HL-60 (cell line): ENCODE data around the gene PTGES3L.

Experiments used
- POLR2AphosphoS5 ChIP-seq: IDR thresholded peaks from 2 replicates; pipeline ENCODE4 v1.6.1; 2012; ENCODE audit warnings: low read depth
- SPI1 ChIP-seq: IDR thresholded peaks from 2 replicates; pipeline ENCODE4 v1.6.1; 2012; ENCODE audit warnings: low read depth, mild to moderate bottlenecking, borderline replicate concordance
- TF ChIP-seq, protein P1 (sequence below): IDR thresholded peaks from one replicate; pipeline ENCODE4 v1.5.1; 2011; ENCODE audit warnings: low read length, control low read depth, inconsistent platforms; ENCODE audit not compliant: insufficient read depth

DNA sequence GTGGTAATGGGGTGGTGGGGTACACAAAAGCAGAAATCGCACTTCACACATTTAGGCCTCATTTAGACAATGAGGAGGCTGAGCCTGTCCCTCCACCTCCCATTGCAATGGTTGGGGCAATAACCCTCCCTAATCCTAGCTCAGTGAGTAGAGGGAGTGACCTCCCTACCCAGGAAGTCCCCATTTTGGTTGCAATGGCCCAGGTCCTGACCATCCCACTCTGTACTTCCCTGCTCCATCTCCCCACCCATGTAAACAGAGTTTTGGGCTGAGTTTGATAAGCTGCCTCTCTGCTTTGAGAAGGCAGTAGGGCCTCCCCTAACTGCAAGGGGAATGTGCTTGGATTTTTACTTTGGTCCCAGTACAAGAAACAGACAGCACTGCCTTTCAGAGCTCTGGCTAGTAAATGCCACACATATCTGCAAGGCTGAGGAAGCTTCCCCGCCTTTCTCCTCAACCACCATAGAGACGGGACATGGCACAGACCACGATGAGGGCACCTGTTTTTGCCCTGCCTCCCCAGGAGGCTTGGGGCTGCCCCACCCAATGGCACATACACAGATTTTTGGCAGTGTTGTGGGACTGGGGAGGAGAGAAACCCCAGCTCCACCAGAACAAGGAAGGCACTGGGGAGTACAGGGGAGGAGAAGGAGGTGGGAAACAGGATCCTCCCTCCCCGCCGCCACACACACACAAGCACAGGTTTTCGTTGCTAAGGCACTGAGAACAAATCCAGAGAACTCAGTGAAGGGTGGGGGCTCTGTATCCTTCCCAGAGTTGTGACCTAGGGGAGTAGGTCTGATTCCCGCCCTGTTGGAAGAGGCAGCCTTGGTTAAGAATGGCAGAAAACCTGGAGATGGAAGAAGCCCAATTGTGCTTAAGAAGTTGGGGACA lies 35.0 kb upstream of the PTGES3L start:
- TF ChIP-seq, protein P1, sequence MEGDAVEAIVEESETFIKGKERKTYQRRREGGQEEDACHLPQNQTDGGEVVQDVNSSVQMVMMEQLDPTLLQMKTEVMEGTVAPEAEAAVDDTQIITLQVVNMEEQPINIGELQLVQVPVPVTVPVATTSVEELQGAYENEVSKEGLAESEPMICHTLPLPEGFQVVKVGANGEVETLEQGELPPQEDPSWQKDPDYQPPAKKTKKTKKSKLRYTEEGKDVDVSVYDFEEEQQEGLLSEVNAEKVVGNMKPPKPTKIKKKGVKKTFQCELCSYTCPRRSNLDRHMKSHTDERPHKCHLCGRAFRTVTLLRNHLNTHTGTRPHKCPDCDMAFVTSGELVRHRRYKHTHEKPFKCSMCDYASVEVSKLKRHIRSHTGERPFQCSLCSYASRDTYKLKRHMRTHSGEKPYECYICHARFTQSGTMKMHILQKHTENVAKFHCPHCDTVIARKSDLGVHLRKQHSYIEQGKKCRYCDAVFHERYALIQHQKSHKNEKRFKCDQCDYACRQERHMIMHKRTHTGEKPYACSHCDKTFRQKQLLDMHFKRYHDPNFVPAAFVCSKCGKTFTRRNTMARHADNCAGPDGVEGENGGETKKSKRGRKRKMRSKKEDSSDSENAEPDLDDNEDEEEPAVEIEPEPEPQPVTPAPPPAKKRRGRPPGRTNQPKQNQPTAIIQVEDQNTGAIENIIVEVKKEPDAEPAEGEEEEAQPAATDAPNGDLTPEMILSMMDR = no peak
- TF ChIP-seq POLR2AphosphoS5 = 0 out of 2 replicates have a peak, but pooled peaks have one; percentile 1
- no peak for TF ChIP-seq SPI1
